HG02938 (cell line): ENCODE measurements around the gene PID1.
"Not testable (repeated sequence)": the region's sequence is repeated elsewhere in the genome, so short reads cannot be mapped to it uniquely, and the experiment has no call there.

Source experiments
- ATAC-seq: cut with Tn5 transposase; IDR thresholded peaks from one replicate; pipeline ENCODE4 v1.9.1; 2021; ENCODE audit warnings: mild to moderate bottlenecking, moderate library complexity; ENCODE audit not compliant: unreplicated experiment

PID1 gene

GRCh38 chr2:229220254-229220653 lies 50.8 kb downstream of the PID1 start:
- no peak for ATAC-seq

DNA sequence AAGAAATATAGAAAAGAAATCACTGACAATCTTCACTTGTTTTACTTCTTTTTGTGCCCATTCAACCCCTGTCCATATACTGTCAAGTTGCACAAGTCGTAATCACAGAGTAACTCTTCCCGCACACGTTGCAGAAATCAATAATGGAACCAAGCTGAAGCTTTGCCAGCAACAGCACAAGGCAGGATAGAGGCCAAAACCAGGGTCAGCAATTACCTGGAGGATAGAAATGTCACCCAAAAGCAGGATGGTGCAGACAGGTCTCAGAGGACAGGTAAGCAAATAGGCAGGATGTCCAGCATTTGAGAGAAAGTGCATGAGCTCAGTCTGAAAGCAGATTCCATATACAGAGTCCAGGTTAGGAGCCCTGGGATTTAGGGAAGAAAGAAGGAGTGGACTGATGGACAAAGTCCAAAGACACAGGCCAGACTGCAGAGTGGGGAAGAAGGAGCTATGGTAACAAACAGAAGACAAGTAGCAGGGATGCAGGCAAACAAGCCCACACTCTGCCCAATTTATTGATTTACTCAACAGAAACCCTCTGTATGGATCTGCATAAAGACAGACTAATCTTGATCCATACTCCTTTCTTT lies 52.7 kb downstream of the PID1 start:
- ATAC-seq, result no peak

DNA sequence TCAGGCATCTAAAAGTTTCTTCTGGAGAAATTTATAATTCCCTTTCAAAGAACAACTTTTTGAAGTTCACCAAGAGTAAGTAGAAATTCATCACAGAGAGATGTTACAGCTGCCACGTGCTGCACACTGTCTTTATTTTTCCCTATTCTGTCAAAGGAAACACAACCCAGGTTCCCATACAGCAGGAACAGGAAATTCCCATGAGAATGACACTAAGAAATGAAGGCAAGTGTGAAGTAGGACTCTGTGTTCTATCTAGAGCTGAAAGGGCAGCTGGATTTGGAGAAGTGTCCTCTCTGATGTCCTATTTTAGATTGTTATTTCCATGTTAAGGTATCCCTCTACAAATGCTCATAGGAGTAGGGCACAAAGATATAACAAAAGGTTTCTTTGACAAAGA lies 58.8 kb downstream of the PID1 start:
- no peak for ATAC-seq

GRCh38 chr2:229210641-229211040 lies 60.4 kb downstream of the PID1 start:
- ATAC-seq, result no peak

DNA sequence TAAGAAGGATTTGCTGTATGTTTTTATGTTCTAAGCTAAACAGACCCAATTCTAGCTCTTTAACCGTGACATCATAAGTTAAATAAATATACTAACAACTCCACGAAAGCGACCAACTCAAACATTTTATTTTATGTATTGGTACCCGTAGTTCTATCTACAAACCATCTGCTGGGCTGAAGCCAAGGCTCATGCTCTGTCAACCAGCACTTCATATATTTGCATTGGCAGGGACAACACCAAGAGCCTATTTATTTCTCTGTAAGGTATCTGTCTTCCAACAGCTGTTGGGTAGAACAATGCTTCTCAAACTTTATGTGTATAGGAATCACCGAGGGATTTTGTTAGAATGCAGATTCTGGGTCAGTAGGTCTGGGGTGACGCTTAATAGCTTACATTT lies 64.5 kb downstream of the PID1 start:
- no peak for ATAC-seq

GRCh38 chr2:229205704-229206103 lies 65.4 kb downstream of the PID1 start:
- no peak for ATAC-seq

- no peak for ATAC-seq
Measured at GRCh38 chr2:229202646-229203045, 68.4 kb downstream of the PID1 start.

- ATAC-seq, result no peak
Measured at GRCh38 chr2:229201521-229201920, 69.6 kb downstream of the PID1 start.

DNA sequence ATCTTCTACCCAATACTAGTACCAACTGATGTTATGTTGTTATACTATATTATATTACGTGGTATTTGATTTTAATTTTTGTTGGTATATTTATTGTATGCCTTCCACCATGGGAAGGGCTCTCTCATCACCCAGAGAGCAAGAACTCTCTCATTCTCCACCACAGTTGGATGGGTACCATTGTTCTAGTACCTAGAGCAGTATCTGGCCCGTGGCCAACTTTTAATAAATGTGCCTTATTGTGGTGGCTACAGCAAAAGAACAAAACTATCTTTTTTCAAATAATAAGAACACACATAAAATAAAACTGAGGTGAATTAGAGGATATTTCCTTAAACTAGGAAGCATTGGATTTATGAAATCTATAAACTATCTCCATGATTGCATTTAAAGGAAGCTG lies 71.8 kb downstream of the PID1 start:
- ATAC-seq, result no peak

- ATAC-seq, result no peak
Measured at GRCh38 chr2:229196448-229196847, 74.6 kb downstream of the PID1 start.

GRCh38 chr2:229195346-229195947 lies 75.6 kb downstream of the PID1 start:
- no peak for ATAC-seq

- no peak for ATAC-seq
Measured at GRCh38 chr2:229193281-229193680, 77.8 kb downstream of the PID1 start.

DNA sequence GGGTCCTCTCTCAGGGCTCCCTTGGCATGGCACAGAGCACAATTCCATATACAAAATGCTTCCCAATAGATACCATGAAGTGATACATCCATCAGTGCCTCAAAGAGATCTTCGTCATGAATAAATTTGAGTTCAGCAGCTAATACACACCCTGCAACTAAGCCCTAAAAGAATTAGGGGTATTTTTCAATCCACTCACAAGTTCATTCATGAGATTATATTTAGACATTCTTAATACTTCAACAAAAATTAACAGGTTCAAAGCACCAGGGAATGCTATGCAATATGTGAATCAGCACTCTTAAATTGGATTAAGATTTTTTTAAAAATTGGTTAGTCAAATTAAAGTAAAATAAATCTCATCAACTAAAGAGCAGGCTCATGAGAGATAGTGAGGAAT lies 79.7 kb downstream of the PID1 start:
- ATAC-seq, result no peak

- ATAC-seq, result not testable (repeated sequence)
Measured at GRCh38 chr2:229187123-229187522, 84.0 kb downstream of the PID1 start.

GRCh38 chr2:229181641-229182040 lies 89.4 kb downstream of the PID1 start:
- ATAC-seq, result no peak

- no peak for ATAC-seq
Measured at GRCh38 chr2:229180658-229181057, 90.4 kb downstream of the PID1 start.

DNA sequence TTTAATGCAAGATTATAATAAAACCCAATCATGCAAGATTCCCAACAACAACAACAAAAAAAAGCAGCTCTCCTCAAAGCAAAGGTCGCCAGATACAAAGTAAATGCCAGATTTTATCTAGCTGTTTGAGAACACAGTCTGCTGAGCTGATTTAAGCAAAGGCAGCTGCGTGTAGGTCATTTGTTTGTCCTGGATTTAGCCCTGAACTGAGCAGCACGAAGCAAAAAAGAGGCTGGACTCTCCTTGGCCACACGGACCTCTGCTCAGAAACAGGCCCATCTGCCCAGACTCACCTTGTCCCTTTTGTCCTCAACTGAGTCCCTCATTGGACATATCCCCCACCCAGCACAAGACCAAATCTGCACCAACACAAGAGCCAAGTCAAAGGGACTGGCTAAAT lies 91.5 kb downstream of the PID1 start:
- no peak for ATAC-seq

- no peak for ATAC-seq
Measured at GRCh38 chr2:229178706-229179105, 92.4 kb downstream of the PID1 start.

DNA sequence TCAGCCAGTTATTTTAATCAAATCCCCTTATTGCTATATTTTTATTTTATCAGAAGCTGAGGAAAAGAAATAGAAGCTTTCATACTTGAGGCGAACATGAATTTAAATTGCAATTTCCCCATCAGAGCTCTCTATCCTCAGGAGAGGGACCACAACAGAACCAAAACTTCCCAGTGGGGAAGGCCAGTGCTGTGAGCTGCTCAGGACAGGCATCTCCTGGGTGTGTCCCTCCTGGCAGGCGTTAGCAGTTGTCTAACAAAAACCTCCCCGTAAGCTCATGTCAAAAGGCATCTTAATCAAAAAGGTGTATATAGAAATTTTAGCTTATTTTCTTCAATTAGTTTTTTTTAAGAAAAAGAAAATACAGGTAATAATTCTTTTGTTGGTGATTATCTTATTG lies 93.0 kb downstream of the PID1 start:
- ATAC-seq, result no peak

- no peak for ATAC-seq
Measured at GRCh38 chr2:229176136-229176535, 95.0 kb downstream of the PID1 start.

DNA sequence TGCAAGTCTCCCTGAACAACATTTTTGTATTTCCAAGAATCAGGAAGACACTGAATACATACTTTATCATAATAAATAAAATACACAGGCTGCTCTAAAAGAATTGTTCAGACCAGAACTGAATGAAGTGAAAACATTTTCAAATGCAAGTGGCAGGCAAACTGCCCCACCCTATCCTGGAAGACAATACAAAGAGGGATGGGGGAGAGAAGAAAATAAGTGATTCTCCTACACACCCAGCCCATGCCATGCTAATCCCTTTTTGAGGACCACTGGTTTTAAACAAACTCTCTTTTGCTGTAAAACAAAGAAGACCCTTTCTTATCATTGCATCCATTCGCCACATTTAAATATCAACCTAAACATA lies 95.6 kb downstream of the PID1 start:
- ATAC-seq, result no peak

GRCh38 chr2:229174794-229175496 lies 96.1 kb downstream of the PID1 start:
- no peak for ATAC-seq
